SK-N-SH (cell line): ENCODE results near the gene AK3. TPM values are rescaled to one million over a fixed set of nuclear protein-coding genes. Genes with fewer than 3 reads are reported as not detected.
A peak's percentile ranks its signal among the peaks of the same experiment; 100 is the strongest.

Experiments
- CTCF ChIA-PET: fragments of 300-600, 350-600 bp; formaldehyde crosslinking; extraction: SDS; loops from one replicate; lab custom pipeline; 2021; lab: Yijun Ruan, JAX
- POLR2A ChIA-PET: fragments of 350-600 bp; sonication (Branson Sonifier 250); formaldehyde crosslinking; extraction: SDS; loops from one replicate; lab custom pipeline; 2020; ENCODE audit warnings: antibody characterized with exemption, inconsistent platforms; lab: Yijun Ruan, JAX
- DNase-seq: peaks from one replicate; pipeline ENCODE4 v3.0.0; 2012
- H2AFZ ChIP-seq: fragments of 200-600 bp; sonication (generic); 2 replicates; pipeline ENCODE4 v1.8.1; 2016; ENCODE audit warnings: antibody characterized with exemption, mild to moderate bottlenecking, low read depth
- H3F3A ChIP-seq: fragments of 200-600 bp; sonication (generic); replicated peaks from 2 replicates; pipeline ENCODE3; 2016; ENCODE audit warnings: antibody characterized with exemption, mild to moderate bottlenecking; ENCODE audit not compliant: insufficient read depth
- H3K27ac ChIP-seq, 2 experiments: fragments of 200-500 bp in 1 of 2; fragments of 200-600 bp in 1 of 2; sonication (Bioruptor generic) in 1 of 2; sonication (generic), shearing (Covaris generic) in 1 of 2; 2 replicates each; pipeline versions ENCODE4 v1.5.1 to v1.6.1; 2014 to 2016; ENCODE audit warnings: low read depth in 2 of 2, inconsistent platforms in 1 of 2, low read length in 1 of 2, mild to moderate bottlenecking in 1 of 2, mixed read lengths in 1 of 2
- H3K27me3 ChIP-seq: fragments of 200-600 bp; sonication (generic), shearing (Covaris generic); 2 replicates; pipeline ENCODE4 v1.6.1; 2016; ENCODE audit warnings: mixed run types; ENCODE audit not compliant: insufficient read depth
- H3K36me3 ChIP-seq, 2 experiments: fragments of 200-500 bp in 1 of 2; fragments of 200-600 bp in 1 of 2; sonication (Bioruptor generic) in 1 of 2; sonication (generic) in 1 of 2; replicated peaks in 1 of 2; 2 replicates each; pipeline versions ENCODE3 to v1.5.1; 2014 to 2016; ENCODE audit warnings: low read length in 1 of 2, mild to moderate bottlenecking in 1 of 2; ENCODE audit not compliant: insufficient read depth in 2 of 2, control insufficient read depth in 1 of 2
- H3K4me1 ChIP-seq, 2 experiments: fragments of 200-500 bp in 1 of 2; fragments of 200-600 bp in 1 of 2; sonication (Bioruptor generic) in 1 of 2; sonication (generic), shearing (Covaris generic) in 1 of 2; 2 replicates each; pipeline versions ENCODE4 v1.5.1 to v1.6.1; 2014 to 2016; ENCODE audit warnings: low read depth in 1 of 2, low read length in 1 of 2, mixed run types in 1 of 2; ENCODE audit not compliant: insufficient read depth in 2 of 2, control insufficient read depth in 1 of 2
- H3K4me2 ChIP-seq: fragments of 200-600 bp; sonication (generic), shearing (Covaris generic); 2 replicates; pipeline ENCODE4 v1.6.1; 2017; ENCODE audit warnings: mixed run types
- H3K4me3 ChIP-seq, 2 experiments: fragments of 200-500 bp in 1 of 2; fragments of 200-600 bp in 1 of 2; sonication (Bioruptor generic) in 1 of 2; sonication (generic), shearing (Covaris generic) in 1 of 2; 2 replicates each; pipeline versions ENCODE4 v1.5.1 to v1.8.1; 2014 to 2016; ENCODE audit warnings: low read depth in 2 of 2, inconsistent platforms in 1 of 2, low read length in 1 of 2, mild to moderate bottlenecking in 1 of 2, mixed read lengths in 1 of 2, moderate library complexity in 1 of 2
- H3K79me2 ChIP-seq: fragments of 200-600 bp; sonication (generic); 2 replicates; pipeline ENCODE4 v1.8.1; 2017; ENCODE audit warnings: mild to moderate bottlenecking; ENCODE audit not compliant: insufficient read depth
- H3K9ac ChIP-seq: fragments of 200-600 bp; sonication (generic); 2 replicates; pipeline ENCODE4 v1.6.1; 2017; ENCODE audit warnings: mixed run types
- H3K9me2 ChIP-seq: fragments of 200-600 bp; sonication (generic); 2 replicates; pipeline ENCODE4 v1.6.1; 2017; ENCODE audit warnings: mixed run types
- H3K9me3 ChIP-seq: fragments of 200-600 bp; sonication (generic); 2 replicates; pipeline ENCODE4 v1.6.1; 2017; ENCODE audit warnings: mixed run types, mild to moderate bottlenecking, moderate library complexity
- H4K20me1 ChIP-seq: fragments of 200-600 bp; sonication (generic); 2 replicates; pipeline ENCODE4 v1.6.1; 2017; ENCODE audit warnings: mild to moderate bottlenecking, mixed run types; ENCODE audit not compliant: insufficient read depth
- EZH2phosphoT487 ChIP-seq: fragments of 200-600 bp; sonication (generic); IDR thresholded peaks from 2 replicates; pipeline ENCODE4 v1.6.1; 2017; ENCODE audit warnings: low read depth, mixed run types, mild to moderate bottlenecking, antibody characterized with exemption, moderate library complexity, borderline replicate concordance
- FOSL2 ChIP-seq: IDR thresholded peaks from 2 replicates; pipeline ENCODE4 v1.4.0; 2012; ENCODE audit warnings: low read depth, mild to moderate bottlenecking, moderate library complexity, borderline replicate concordance
- FOXJ3 ChIP-seq: sonication (generic); formaldehyde crosslinking; IDR thresholded peaks from 2 replicates; pipeline ENCODE4 v1.5.1; 2020; ENCODE audit warnings: mild to moderate bottlenecking, missing genetic modification reagents
- FOXM1 ChIP-seq: IDR thresholded peaks from 2 replicates; pipeline ENCODE4 v1.4.0; 2012; ENCODE audit warnings: low read depth, mild to moderate bottlenecking
- GABPA ChIP-seq: IDR thresholded peaks from 2 replicates; pipeline ENCODE4 v1.4.0; 2012; ENCODE audit warnings: low read depth, mild to moderate bottlenecking
- GATA2 ChIP-seq: sonication (generic); formaldehyde crosslinking; IDR thresholded peaks from 2 replicates; pipeline ENCODE4 v1.5.0; 2020; ENCODE audit warnings: mild to moderate bottlenecking, missing genetic modification reagents
- MAX ChIP-seq: IDR thresholded peaks from 2 replicates; pipeline ENCODE4 v1.4.0; 2012; ENCODE audit warnings: low read depth
- NRF1 ChIP-seq: IDR thresholded peaks from 2 replicates; pipeline ENCODE4 v1.6.1; 2012; ENCODE audit warnings: low read depth, mild to moderate bottlenecking, low read length
- REST ChIP-seq: IDR thresholded peaks from 2 replicates; pipeline ENCODE4 v1.6.1; 2012; ENCODE audit warnings: mild to moderate bottlenecking, low read depth, low read length, moderate library complexity
- SIN3A ChIP-seq: IDR thresholded peaks from 2 replicates; pipeline ENCODE4 v1.6.1; 2012; ENCODE audit warnings: low read depth, mild to moderate bottlenecking, low read length, moderate library complexity, borderline replicate concordance
- TCF12 ChIP-seq: IDR thresholded peaks from 2 replicates; pipeline ENCODE4 v1.4.0; 2012
- WGBS: methylation state at CpG from one replicate; pipeline ENCODE4 v1.1.6; 2017; ENCODE audit warnings: low lambda C conversion rate; 5-methylcytosine and 5-hydroxymethylcytosine counted together
- polyA plus RNA-seq, 3 experiments: library from polyadenylated mRNA; depleted of rRNA; stranded (reverse); fragments of >200 nt; gene quantifications; 2 replicates each; pipeline ENCODE4 v1.2.3, GENCODE V29; 2012
- TF ChIP-seq, protein P1 (sequence below): fragments of 200-600 bp; sonication (generic); IDR thresholded peaks from 2 replicates; pipeline ENCODE4 v1.6.1; 2017; ENCODE audit warnings: antibody characterized with exemption, mild to moderate bottlenecking, moderate library complexity

Gene AK3
- polyA plus RNA-seq, 1 of the 3 experiments (the other 2 are of a cell fraction): 20.6 TPM

- 10% methylated on average over 26 of the region's 26 CpGs for WGBS
- TF ChIP-seq NRF1: no peak
- TF ChIP-seq, protein P1, sequence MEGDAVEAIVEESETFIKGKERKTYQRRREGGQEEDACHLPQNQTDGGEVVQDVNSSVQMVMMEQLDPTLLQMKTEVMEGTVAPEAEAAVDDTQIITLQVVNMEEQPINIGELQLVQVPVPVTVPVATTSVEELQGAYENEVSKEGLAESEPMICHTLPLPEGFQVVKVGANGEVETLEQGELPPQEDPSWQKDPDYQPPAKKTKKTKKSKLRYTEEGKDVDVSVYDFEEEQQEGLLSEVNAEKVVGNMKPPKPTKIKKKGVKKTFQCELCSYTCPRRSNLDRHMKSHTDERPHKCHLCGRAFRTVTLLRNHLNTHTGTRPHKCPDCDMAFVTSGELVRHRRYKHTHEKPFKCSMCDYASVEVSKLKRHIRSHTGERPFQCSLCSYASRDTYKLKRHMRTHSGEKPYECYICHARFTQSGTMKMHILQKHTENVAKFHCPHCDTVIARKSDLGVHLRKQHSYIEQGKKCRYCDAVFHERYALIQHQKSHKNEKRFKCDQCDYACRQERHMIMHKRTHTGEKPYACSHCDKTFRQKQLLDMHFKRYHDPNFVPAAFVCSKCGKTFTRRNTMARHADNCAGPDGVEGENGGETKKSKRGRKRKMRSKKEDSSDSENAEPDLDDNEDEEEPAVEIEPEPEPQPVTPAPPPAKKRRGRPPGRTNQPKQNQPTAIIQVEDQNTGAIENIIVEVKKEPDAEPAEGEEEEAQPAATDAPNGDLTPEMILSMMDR: peak; percentile 12; the same call in 1 of the 2 replicates
- TF ChIP-seq FOXJ3: no peak
- TF ChIP-seq, all 33 proteins: peak for 1
- Histone ChIP-seq H2AFZ (peak overlapping the region; percentile 73; the same call in 1 of the 2 replicates), H3K9me3 (no peaks in the 10 kb centered on the region), H4K20me1 (peaks cover 3% of the 10 kb centered on the region; the same call in 1 of the 2 replicates), H3K4me3 (peak overlapping the region; percentile 73 to 92), H3K9ac (peak overlapping the region; percentile 85), H3F3A (peaks cover 17% of the 10 kb centered on the region), H3K36me3 (peaks cover 0 to 7% of the 10 kb centered on the region in 2 experiments), H3K27ac (peak overlapping the region; percentile 67 to 78), H3K9me2 (no peaks in the 10 kb centered on the region), H3K4me2 (peak overlapping the region; percentile 94), H3K79me2 (peaks cover 52% of the 10 kb centered on the region), H3K27me3 (no peaks in the 10 kb centered on the region), H3K4me1 (peaks cover 5 to 13% of the 10 kb centered on the region in 2 experiments; a peak in 2 of 4 replicates)
- ChIA-PET CTCF (interaction anchor here (0.9 to 2.5 kb wide), 11 partner anchors 10 to 96 kb away, joined by 3 to 12 read pairs (median 4); partner anchors contain the start of genes CDC37L1, PLPP6 and SPATA6L), POLR2A (interaction anchor here (0.8 to 2.1 kb wide), 4 partner anchors 16 to 73 kb away, joined by 4 to 10 read pairs (median 8); partner anchors contain the start of genes CDC37L1, RCL1 and SPATA6L)
- DNase-seq: peak; percentile 25
These were observed 1.2 kb downstream of the AK3 start for GRCh38 chr9:4739587-4740387.

DNA sequence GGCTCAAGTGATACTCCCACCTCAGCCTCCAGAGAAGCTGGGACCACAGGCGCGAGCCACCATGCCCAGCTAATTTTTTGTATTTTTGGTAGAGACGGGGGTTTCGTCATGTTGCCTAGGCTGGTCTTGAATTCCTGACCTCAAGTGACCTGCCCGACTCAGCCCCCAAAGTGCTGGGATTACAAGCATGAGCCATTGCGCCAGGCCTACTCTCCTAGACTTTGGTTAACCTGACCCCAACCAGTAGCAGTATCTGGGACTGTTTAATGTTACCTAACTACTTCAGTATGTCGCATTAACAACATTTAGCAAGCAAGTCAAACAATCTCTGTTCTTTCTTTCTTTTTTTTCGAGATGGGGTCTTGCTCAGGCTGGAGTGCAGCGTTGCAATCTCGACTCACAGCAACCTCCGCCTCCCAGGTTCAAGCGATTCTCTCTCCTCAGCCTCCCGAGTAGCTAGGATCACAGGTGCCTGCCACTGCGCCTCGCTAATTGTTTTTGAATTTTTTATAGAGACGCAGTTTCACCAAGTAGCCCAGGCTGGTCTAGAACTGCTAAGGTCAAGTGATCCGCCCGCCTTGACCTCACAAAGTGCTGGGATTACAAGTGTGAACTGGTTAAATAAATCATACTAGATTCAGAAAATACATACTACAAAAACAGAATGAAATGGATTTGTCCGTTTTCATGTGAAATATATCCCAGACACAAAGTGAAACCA, 2.0 kb downstream of the AK3 start:
- WGBS: 68% methylated on average over 17 of the region's 19 CpGs
- peaks cover 59% of the 10 kb centered on the region for H3K79me2 ChIP-seq
- ChIA-PET POLR2A (interaction anchor here (0.7 kb wide), 1 partner anchor 60 kb away, joined by 3 read pairs; the partner anchor contains the start of gene CDC37L1), CTCF (interaction anchor here (0.6 to 2.5 kb wide), 3 partner anchors 11 to 425 kb away, joined by 3 to 9 read pairs (median 3); no protein-coding TSS in a partner anchor)
- peaks cover 17% of the 10 kb centered on the region for H3F3A ChIP-seq
- peak overlapping the region in 1 of 2 experiments; percentile 67; a peak in 2 of 4 replicates for H3K27ac ChIP-seq
- H3K4me2 ChIP-seq: peak overlapping the region; percentile 94
- DNase-seq: no peak
- peak overlapping the region; percentile 85; the same call in 1 of the 2 replicates for H3K9ac ChIP-seq
- no peaks in the 10 kb centered on the region for H3K27me3 ChIP-seq
- peak overlapping the region; percentile 73; the same call in 1 of the 2 replicates for H2AFZ ChIP-seq
- no peak for TF ChIP-seq FOSL2
- no peak for TF ChIP-seq FOXM1
- TF ChIP-seq SIN3A: no peak
- TF ChIP-seq GATA2 (CRISPR knock-in tag): no peak
- TF ChIP-seq, protein P1: no peak
- no peak for TF ChIP-seq REST
- no peak for TF ChIP-seq GABPA
- TF ChIP-seq TCF12: no peak
- TF ChIP-seq EZH2phosphoT487: no peak
- no peak for TF ChIP-seq MAX
- peaks cover 3% of the 10 kb centered on the region; the same call in 1 of the 2 replicates for H4K20me1 ChIP-seq
- H3K9me2 ChIP-seq: no peaks in the 10 kb centered on the region
- peak overlapping the region; percentile 73 to 92 for H3K4me3 ChIP-seq
- H3K9me3 ChIP-seq: no peaks in the 10 kb centered on the region
- peaks cover 0 to 7% of the 10 kb centered on the region in 2 experiments for H3K36me3 ChIP-seq
- H3K4me1 ChIP-seq: peaks cover 5 to 13% of the 10 kb centered on the region in 2 experiments; a peak in 2 of 4 replicates
